NB4 (cell line): ENCODE measurements around the gene AMZ1.
"Not testable (repeated sequence)": the region's sequence is repeated elsewhere in the genome, so short reads cannot be mapped to it uniquely, and the experiment has no call there.

Experiments
- DNase-seq: peaks from one replicate; pipeline ENCODE4 v3.0.0; 2010; ENCODE audit warnings: low read depth
- H3K4me3 ChIP-seq: one replicate; pipeline ENCODE4 v1.5.1; 2011; ENCODE audit warnings: mild to moderate bottlenecking, low read depth, low read length, moderate library complexity
- CTCF ChIP-seq: IDR thresholded peaks from one replicate; pipeline ENCODE4 v1.5.1; 2012; ENCODE audit warnings: low read depth, low read length
- MAX ChIP-seq: IDR thresholded peaks from 2 replicates; pipeline ENCODE4 v1.6.1; 2011; ENCODE audit warnings: low read depth, low read length
- MYC ChIP-seq: IDR thresholded peaks from 2 replicates; pipeline ENCODE4 v1.6.1; 2011; ENCODE audit warnings: low read depth, low read length
- POLR2A ChIP-seq: IDR thresholded peaks from 2 replicates; pipeline ENCODE4 v1.6.1; 2011; ENCODE audit warnings: mild to moderate bottlenecking; ENCODE audit not compliant: insufficient read length; ENCODE audit errors: extremely low read depth

The AMZ1 gene

GRCh38 chr7:2673934-2674333 lies 14.1 kb upstream of the AMZ1 start:
- no peak overlapping the region for H3K4me3 ChIP-seq
- no peak for DNase-seq
- TF ChIP-seq POLR2A: no peak
- no peak for TF ChIP-seq MAX
- no peak for TF ChIP-seq CTCF
- TF ChIP-seq MYC: no peak

- TF ChIP-seq CTCF (no peak), MAX (no peak), POLR2A (no peak), MYC (no peak)
- no peak for DNase-seq
- no peak overlapping the region for H3K4me3 ChIP-seq
Observed at GRCh38 chr7:2675256-2675764, 12.7 kb upstream of the AMZ1 start.

- DNase-seq, H3K4me3 ChIP-seq: not testable (repeated sequence)
Observed at GRCh38 chr7:2676576-2676975, 11.4 kb upstream of the AMZ1 start.

GRCh38 chr7:2678454-2678853 lies 9.5 kb upstream of the AMZ1 start:
- DNase-seq, H3K4me3 ChIP-seq: not testable (repeated sequence)

- not testable (repeated sequence) for H3K4me3 ChIP-seq, DNase-seq
Observed at GRCh38 chr7:2679135-2680127, 8.6 kb upstream of the AMZ1 start.

- TF ChIP-seq POLR2A: no peak
- H3K4me3 ChIP-seq: no peak overlapping the region
- DNase-seq: no peak
Observed at GRCh38 chr7:2680256-2680655, 7.7 kb upstream of the AMZ1 start.

- TF ChIP-seq MAX (no peak), POLR2A (no peak), CTCF (peak; percentile 88)
- peak; percentile 76 for DNase-seq
- H3K4me3 ChIP-seq: no peak overlapping the region
Observed at GRCh38 chr7:2680792-2681490, 7.1 kb upstream of the AMZ1 start.

GRCh38 chr7:2681929-2682799 lies 5.8 kb upstream of the AMZ1 start:
- no peak for DNase-seq
- no peak for TF ChIP-seq CTCF
- no peak for TF ChIP-seq POLR2A
- no peak for TF ChIP-seq MYC
- TF ChIP-seq MAX: no peak
- H3K4me3 ChIP-seq: no peak overlapping the region
